Astrocyte (in vitro differentiated cells and primary cell): ENCODE measurements around the gene FGFBP1.

Experiments used
- EZH2 ChIP-seq: IDR thresholded peaks from 2 replicates; pipeline ENCODE4 v1.6.1; 2012; ENCODE audit warnings: mild to moderate bottlenecking, low read length, inconsistent platforms; ENCODE audit not compliant: insufficient read depth
- TF ChIP-seq, protein P1 (sequence below): IDR thresholded peaks from 2 replicates; pipeline ENCODE4 v1.5.1; 2011; ENCODE audit warnings: low read depth, mild to moderate bottlenecking, inconsistent platforms, low read length, moderate library complexity; ENCODE audit not compliant: insufficient read depth

DNA sequence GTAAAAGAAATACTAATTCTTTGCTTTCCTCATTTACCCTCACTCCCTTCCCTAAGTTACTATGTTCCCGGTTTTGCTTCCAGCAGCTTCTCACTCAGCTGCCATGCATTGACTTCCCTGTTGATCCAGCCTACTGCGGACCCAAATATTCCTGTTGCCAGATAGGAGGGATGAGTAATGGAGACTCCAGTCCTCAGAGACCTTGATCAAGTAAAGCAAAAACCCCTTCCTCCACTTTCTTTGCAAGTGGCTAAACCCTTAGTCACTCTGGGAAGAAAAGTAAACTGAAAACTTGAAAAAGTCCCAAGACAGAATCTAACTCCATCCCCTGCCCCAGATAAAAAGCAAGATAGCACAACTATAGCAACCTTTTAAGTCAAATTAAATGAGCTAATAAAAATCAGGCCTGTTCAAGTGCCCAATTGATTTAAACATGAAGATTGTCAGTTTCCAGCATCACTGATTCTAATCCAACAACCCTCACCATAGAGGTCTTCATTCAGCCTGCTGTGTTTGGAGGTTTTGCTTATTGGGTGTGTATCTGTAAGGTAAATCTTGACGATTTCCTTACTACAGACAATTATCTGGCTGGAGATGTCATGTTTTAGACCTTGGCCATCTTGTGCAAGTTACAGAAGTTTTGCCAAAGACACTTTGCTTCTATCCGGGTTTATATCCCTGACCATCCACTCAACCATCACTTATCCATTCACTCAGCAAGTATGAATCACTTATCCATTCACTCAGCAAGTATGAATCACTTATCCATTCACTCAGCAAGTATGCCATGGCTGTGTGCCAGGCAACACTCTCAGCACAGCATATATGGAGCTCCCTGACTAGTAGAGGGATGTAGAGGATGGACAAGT is 17.6 kb downstream of the FGFBP1 start:
- TF ChIP-seq, protein P1, sequence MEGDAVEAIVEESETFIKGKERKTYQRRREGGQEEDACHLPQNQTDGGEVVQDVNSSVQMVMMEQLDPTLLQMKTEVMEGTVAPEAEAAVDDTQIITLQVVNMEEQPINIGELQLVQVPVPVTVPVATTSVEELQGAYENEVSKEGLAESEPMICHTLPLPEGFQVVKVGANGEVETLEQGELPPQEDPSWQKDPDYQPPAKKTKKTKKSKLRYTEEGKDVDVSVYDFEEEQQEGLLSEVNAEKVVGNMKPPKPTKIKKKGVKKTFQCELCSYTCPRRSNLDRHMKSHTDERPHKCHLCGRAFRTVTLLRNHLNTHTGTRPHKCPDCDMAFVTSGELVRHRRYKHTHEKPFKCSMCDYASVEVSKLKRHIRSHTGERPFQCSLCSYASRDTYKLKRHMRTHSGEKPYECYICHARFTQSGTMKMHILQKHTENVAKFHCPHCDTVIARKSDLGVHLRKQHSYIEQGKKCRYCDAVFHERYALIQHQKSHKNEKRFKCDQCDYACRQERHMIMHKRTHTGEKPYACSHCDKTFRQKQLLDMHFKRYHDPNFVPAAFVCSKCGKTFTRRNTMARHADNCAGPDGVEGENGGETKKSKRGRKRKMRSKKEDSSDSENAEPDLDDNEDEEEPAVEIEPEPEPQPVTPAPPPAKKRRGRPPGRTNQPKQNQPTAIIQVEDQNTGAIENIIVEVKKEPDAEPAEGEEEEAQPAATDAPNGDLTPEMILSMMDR: no peak
- TF ChIP-seq EZH2: no peak
